DMS 273 treated with DMSO at 0.1 percent for 48 hours (cell line): ENCODE measurements around the gene SPOCK1.

Experiments used
- DNase-seq: peaks from one replicate; lab custom pipeline; 2025; lab: John Stamatoyannopoulos, UW

SPOCK1 gene

DNA sequence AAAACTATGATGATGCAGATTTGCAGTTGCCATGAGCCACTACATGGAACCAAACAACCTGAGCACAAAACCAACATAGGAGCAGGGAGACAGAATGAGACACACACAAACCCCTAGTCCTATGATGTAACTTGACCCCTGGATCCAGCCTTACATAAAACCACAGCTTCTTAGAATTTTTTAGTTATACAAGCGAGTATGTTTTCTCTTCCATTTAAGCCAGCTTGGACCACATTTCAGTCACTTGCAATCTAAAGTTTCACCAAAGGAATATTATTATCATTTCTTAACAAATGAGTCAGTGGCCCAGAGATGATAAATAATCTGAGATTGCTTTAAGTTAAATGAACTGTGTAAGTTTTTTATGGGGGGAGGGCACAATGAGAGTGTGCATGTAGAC, 6.8 kb downstream of the SPOCK1 start:
- DNase-seq: no peak

DNA sequence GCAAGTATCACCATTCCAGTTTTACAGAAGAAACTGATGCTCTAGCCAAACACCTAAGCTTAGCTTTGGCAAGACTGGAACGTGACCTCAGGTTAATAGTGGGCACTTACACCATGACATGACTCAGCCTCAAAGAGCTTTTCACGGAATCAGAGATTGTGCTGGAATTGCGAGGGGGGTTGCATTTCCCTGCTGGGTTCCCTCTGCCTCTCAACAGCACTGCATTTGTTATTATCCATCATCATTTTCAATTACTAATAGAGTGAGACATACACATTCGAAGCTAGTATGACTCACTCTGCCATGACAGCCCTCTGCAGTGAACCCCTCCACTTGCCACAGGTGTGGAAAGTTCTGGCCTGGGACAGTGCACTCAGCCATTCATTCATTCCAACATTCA, 8.0 kb downstream of the SPOCK1 start:
- no peak for DNase-seq

GRCh38 chr5:137490591-137490990, 8.5 kb downstream of the SPOCK1 start:
- no peak for DNase-seq

GRCh38 chr5:137488974-137489373, 10.2 kb downstream of the SPOCK1 start:
- DNase-seq: no peak

DNA sequence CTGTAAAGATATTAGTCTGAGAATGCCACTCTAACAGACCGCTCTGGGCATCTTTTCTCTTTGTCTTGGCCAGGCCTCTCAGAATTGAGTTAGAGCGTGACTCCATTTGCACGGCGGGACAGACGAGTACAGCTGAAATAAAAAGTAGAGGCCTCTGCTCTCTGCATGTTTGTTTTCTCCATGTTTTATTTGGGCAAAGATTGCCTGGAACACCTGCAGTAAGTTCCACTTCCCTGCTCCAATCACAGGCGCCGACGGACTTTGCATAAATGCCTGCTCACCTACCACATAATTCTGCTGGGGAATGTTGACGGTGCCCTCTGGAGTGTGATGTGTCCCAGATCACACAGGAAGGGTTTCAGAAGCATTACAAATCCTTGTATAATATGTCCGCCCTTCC, 10.6 kb downstream of the SPOCK1 start:
- no peak for DNase-seq

- DNase-seq: no peak
These were observed 11.5 kb downstream of the SPOCK1 start for GRCh38 chr5:137487600-137487999.

DNA sequence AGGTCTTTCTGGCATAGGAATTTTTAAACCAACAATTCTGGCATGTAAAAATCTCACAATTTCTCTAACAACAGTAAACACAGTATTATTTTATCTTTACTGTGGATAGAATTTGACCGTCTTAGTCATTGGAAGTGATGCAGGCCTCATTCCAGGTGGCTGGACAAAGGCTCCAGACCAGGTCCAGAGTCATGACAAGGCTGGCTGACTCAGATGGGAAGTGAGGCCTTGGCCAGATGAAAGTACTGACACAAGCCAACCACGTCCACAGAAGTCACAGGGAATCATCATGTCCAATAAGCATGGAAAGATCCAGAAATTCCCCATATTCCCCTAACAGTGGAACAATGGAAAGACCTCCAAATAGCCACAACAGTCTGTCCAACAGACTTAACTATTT, 12.4 kb downstream of the SPOCK1 start:
- no peak for DNase-seq

GRCh38 chr5:137481596-137481995, 17.5 kb downstream of the SPOCK1 start:
- no peak for DNase-seq

DNA sequence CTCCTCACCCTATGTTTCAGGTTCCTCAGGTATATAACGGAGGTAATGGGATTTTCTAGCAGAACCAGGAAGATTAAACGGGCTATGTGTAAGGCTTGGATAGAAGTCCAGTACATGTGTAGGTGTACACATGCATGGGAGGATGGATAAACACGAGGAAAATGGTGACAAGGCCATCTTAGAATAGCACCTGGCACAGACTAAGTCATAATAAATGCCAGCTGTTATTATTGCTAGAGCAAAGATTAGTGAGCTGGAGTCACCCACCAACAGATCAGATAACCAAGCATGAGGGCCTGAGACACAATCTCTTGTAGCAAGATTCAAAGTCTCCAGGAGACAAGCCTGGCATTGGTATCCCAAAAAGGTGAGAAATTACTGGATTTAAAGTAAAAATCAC, 21.1 kb downstream of the SPOCK1 start:
- DNase-seq: no peak

DNA sequence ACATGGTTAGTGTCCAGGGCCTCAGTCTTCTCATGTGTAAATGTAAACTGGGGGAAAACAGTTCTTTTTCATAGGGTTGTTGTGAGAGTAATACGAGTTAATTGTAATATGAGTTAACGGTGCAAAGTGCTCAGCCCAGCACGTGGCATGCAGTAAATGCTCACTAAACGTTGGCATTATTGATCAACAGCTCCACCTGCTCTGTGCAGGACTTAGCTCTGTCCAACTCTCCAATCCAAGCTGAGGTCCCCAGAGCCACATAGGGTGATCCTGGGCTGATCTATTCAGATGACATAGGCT, 28.3 kb downstream of the SPOCK1 start:
- DNase-seq: no peak

DNA sequence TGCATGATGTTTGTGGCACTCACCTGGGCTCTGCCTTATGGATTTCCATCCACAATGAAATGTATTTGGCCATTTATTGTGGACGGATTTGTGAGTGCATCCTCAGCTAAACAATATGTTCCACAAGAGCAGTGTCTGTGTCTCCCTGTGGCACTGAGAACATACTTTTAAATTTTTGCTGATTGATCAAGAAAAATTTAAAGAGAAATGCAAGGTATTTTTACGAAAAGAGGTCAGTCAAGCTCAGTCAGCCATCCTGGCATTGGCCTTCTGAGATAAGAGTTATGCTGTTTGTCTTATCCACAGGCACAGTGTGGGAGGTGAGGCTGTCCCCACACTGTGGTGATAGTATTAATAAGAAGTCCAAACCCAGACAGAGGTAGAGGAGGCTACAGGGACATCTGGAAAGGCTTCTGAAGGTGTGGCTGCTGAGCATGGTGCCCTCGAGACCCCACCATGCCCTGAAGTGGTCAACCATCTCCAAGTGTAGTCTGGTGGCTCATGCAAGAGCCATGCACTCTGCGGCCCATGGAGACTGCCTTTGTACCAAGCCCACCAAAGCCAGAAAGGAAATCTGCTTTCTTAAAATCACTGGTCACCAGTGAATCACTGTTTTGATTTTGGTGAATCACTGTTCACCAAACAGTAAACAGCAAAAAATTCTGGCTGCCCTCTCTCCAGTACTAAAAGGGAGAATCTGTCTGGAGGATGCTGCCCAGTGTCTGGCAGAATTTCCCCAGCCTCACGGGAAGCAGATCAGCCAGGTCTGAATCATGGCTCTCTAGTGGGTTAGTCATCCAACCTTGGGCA, 28.8 kb downstream of the SPOCK1 start:
- no peak for DNase-seq

DNA sequence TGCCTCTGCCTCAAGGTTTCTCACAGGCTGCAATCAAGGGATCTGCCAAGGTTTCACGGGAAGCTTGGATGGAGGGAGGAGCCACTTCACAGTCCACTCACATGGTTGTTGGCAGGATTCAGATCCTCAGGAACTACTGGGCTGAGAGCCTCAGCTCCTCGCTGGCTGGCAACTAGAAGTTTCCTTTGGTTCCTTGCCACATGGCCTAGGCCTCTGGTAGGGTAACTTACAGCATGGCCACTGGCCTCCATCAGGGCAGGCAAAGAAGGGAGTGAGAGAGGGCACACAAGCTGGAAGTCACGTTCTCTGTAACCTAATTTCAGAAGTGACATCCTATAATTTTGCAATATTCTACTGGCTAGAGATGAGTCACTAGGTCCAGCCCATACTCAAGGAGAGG, 32.2 kb downstream of the SPOCK1 start:
- no peak for DNase-seq

- DNase-seq: no peak
These were observed 33.2 kb downstream of the SPOCK1 start for GRCh38 chr5:137465930-137466329.

- no peak for DNase-seq
These were observed 36.2 kb downstream of the SPOCK1 start for GRCh38 chr5:137462816-137463520.

DNA sequence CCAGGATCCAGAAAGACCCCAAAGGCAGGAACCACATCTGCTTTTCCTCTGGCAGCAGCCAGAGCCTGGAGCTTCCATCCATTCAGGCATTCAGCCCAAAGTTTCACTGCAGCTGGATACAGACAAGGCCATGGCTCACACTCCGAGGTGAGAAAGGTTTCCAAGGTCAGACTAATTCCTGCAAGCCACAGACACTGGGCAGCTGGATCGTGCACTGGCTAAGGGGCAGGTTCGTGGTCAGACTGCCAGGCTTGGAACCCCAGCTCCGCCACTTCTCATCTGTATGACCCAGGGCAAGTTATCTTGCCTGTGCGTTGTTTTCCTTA, 36.9 kb downstream of the SPOCK1 start:
- DNase-seq: no peak

- no peak for DNase-seq
These were observed 37.5 kb downstream of the SPOCK1 start for GRCh38 chr5:137461391-137462264.

- no peak for DNase-seq
These were observed 44.5 kb downstream of the SPOCK1 start for GRCh38 chr5:137454671-137455070.

DNA sequence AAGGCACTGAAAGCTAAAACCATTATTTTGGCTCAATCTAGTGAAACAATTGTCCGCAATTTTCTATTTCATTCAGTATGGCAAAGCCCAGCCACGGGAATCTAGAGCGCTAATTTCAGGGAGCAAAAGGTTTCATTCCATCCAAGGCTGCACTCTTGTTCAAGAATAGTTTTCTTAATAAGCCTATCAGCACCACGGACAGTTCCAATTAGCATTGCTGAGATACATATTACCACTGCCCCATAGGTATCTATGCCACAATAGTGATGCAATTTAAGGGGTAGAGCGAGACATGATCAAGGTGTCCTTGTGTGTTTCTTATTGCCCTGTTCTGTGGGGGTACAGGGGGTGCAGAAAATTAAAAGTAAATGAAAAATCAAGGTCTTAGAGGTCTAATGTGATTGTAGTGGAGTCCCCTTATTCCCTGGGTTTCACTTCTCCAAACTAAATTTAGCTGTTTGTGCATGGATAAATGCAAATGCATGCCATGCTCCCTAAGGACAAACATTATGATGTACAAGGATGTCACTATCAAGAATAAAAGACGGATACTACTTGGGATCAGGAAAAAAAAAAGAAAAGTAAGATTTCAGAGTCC, 45.5 kb downstream of the SPOCK1 start:
- DNase-seq: no peak

- DNase-seq: no peak
These were observed 48.4 kb downstream of the SPOCK1 start for GRCh38 chr5:137450759-137451158.

GRCh38 chr5:137448868-137449267, 50.3 kb downstream of the SPOCK1 start:
- no peak for DNase-seq

GRCh38 chr5:137446615-137447014, 52.5 kb downstream of the SPOCK1 start:
- no peak for DNase-seq

DNA sequence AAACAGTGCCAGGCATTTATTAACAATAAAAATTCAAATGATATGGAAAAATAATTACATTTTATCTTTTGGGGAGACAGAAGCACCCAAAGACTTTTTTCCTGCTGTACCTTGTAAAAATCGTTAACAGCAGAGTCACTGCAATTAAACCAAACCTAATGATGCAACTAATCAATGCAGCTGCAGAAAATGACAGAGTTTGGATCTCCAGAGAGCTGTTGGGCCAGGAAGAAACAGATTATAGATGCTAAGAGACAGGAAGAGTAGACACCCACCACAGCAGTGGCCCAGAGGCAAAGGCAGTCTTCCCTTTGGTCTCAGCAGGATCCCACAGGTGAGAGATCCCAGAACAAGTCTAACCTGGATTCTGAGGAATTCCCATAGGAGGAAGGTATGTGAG, 53.0 kb downstream of the SPOCK1 start:
- DNase-seq: no peak

- no peak for DNase-seq
These were observed 56.5 kb downstream of the SPOCK1 start for GRCh38 chr5:137442660-137443059.
